OCI-LY7 (cell line): ENCODE results near the gene ARL6IP5. TPM values are rescaled to one million over a fixed set of nuclear protein-coding genes. Genes with fewer than 3 reads are reported as not detected.

ENCODE experiments used
- BruUV-seq: library from RNA; stranded (reverse); fragments of 400-500 nt; replicated peaks from 2 replicates; lab custom pipeline; 2021; lab: Mats Ljungman, UMichigan
- CTCF ChIA-PET: fragments of 300-600 bp; sonication (Branson Sonifier 250); formaldehyde crosslinking; loops from one replicate; lab custom pipeline; 2022; ENCODE audit warnings: antibody characterized with exemption; ENCODE audit not compliant: unreplicated experiment; lab: Charles Lee
- POLR2A ChIA-PET: fragments of 300-600 bp; sonication (Branson Sonifier 250); formaldehyde crosslinking; loops from one replicate; lab custom pipeline; 2022; ENCODE audit warnings: antibody characterized with exemption; lab: Charles Lee
- DNase-seq: peaks from one replicate; pipeline ENCODE4 v3.0.0-alpha.2; 2015; ENCODE audit warnings: low spot score
- H2AFZ ChIP-seq: fragments of 200-600 bp; sonication (generic), shearing (Covaris generic); 2 replicates; pipeline ENCODE4 v1.6.1; 2014; ENCODE audit warnings: mild to moderate bottlenecking, antibody characterized with exemption, low read length, moderate library complexity
- H3K27ac ChIP-seq: fragments of 200-600 bp; sonication (generic); 2 replicates; pipeline ENCODE4 v1.5.1; 2014; ENCODE audit warnings: mixed run types, low read depth, mild to moderate bottlenecking, moderate library complexity, low read length, inconsistent platforms; ENCODE audit not compliant: poor library complexity, severe bottlenecking
- H3K36me3 ChIP-seq: fragments of 200-600 bp; sonication (generic); 2 replicates; pipeline ENCODE4 v1.6.1; 2014; ENCODE audit warnings: mild to moderate bottlenecking, antibody characterized with exemption, low read length, moderate library complexity, mixed read lengths; ENCODE audit not compliant: insufficient read depth
- H3K4me1 ChIP-seq: fragments of 200-600 bp; sonication (generic); 2 replicates; pipeline ENCODE4 v1.5.1; 2014; ENCODE audit warnings: mild to moderate bottlenecking, low read length; ENCODE audit not compliant: insufficient read depth, poor library complexity, severe bottlenecking
- H3K4me2 ChIP-seq: fragments of 200-600 bp; sonication (generic); 2 replicates; pipeline ENCODE4 v1.6.1; 2014; ENCODE audit warnings: mild to moderate bottlenecking, low read length
- H3K4me3 ChIP-seq: fragments of 200-600 bp; sonication (generic); 2 replicates; pipeline ENCODE4 v1.5.1; 2014; ENCODE audit warnings: mild to moderate bottlenecking, low read depth, low read length; ENCODE audit not compliant: poor library complexity, severe bottlenecking
- H3K79me2 ChIP-seq: fragments of 200-600 bp; sonication (generic); 2 replicates; pipeline ENCODE4 v1.6.1; 2016; ENCODE audit warnings: low read depth, mild to moderate bottlenecking, low read length, moderate library complexity, mixed read lengths; ENCODE audit not compliant: insufficient read depth
- H3K9me2 ChIP-seq: fragments of 200-600 bp; sonication (generic); 2 replicates; pipeline ENCODE4 v1.6.1; 2016; ENCODE audit warnings: mild to moderate bottlenecking, low read length, mixed read lengths; ENCODE audit not compliant: insufficient read depth
- H3K9me3 ChIP-seq: fragments of 200-600 bp; sonication (generic); 2 replicates; pipeline ENCODE4 v1.6.1; 2014; ENCODE audit warnings: mild to moderate bottlenecking, mixed run types, low read length, mixed read lengths
- H4K20me1 ChIP-seq: fragments of 200-600 bp; sonication (generic); 2 replicates; pipeline ENCODE4 v1.6.1; 2014; ENCODE audit warnings: mild to moderate bottlenecking, antibody characterized with exemption, low read length, moderate library complexity, mixed read lengths; ENCODE audit not compliant: insufficient read depth
- EZH2phosphoT487 ChIP-seq: fragments of 200-600 bp; sonication (generic); IDR thresholded peaks from 2 replicates; pipeline ENCODE4 v1.6.1; 2018; ENCODE audit warnings: low read depth, borderline replicate concordance, mild to moderate bottlenecking, mixed run types, antibody characterized with exemption, low read length, moderate library complexity, mixed read lengths
- intact Hi-C: fragments of 100-400 bp; cut with micrococcal nuclease; formaldehyde crosslinking; loops from one replicate; pipeline ENCODE4 v1.10.0; 2022; ENCODE audit not compliant: unreplicated experiment
- total RNA-seq, 2 experiments: library from RNA; depleted of rRNA in 1 of 2; stranded (reverse); fragments of >200 nt in 1 of 2; shearing (Covaris generic) in 1 of 2; gene quantifications; 2 replicates each; pipeline ENCODE4 v1.2.3, GENCODE V29; 2014 to 2022
- TF ChIP-seq, protein P1 (sequence below): fragments of 200-600 bp; sonication (generic); conservative IDR thresholded peaks from 2 replicates; pipeline ENCODE4 v1.5.1; 2014; ENCODE audit warnings: mild to moderate bottlenecking, antibody characterized with exemption, low read length, moderate library complexity, mixed read lengths

Gene ARL6IP5
- total RNA-seq, 2 experiments from 2014 or later: 26.7 to 28.9 TPM

DNA sequence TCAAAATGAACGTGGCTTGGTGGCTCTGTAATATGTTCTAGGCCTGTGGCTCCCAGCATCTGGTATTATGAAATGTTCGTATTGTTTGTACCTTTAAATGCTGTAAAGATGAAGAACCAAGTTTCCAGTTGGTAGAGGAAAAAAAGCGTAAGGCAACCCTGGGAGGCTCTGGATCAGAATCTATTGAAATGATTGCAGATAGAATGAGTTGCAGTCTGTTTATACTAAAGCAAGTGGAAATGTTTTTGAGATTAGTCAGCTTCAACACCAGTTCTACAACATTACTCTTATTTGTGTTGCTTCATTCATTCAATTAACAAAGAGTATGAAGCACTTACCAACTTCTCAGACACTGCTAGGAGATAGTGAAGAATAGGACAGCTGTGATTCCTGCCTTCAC, 5.3 kb downstream of the ARL6IP5 start:
- peaks cover 50% of the 10 kb centered on the region for H3K4me1 ChIP-seq
- POLR2A ChIA-PET: no interaction called here
- CTCF ChIA-PET: interaction anchor here (0.6 kb wide), 1 partner anchor 31 kb away, joined by 3 read pairs; no protein-coding TSS in a partner anchor
- no peak overlapping the region for H2AFZ ChIP-seq
- H3K27ac ChIP-seq: no peak overlapping the region
- TF ChIP-seq, protein P1, sequence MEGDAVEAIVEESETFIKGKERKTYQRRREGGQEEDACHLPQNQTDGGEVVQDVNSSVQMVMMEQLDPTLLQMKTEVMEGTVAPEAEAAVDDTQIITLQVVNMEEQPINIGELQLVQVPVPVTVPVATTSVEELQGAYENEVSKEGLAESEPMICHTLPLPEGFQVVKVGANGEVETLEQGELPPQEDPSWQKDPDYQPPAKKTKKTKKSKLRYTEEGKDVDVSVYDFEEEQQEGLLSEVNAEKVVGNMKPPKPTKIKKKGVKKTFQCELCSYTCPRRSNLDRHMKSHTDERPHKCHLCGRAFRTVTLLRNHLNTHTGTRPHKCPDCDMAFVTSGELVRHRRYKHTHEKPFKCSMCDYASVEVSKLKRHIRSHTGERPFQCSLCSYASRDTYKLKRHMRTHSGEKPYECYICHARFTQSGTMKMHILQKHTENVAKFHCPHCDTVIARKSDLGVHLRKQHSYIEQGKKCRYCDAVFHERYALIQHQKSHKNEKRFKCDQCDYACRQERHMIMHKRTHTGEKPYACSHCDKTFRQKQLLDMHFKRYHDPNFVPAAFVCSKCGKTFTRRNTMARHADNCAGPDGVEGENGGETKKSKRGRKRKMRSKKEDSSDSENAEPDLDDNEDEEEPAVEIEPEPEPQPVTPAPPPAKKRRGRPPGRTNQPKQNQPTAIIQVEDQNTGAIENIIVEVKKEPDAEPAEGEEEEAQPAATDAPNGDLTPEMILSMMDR: no peak
- TF ChIP-seq EZH2phosphoT487: no peak
- H3K4me3 ChIP-seq: no peak overlapping the region
- no TSS peak for BruUV-seq
- peaks cover 36% of the 10 kb centered on the region; the same call in 1 of the 2 replicates for H3K79me2 ChIP-seq
- H3K9me3 ChIP-seq: no peaks in the 10 kb centered on the region
- H3K4me2 ChIP-seq: no peak overlapping the region
- 0 out of 2 replicates have a peak, but pooled peaks cover 5% of the 10 kb centered on the region for H3K36me3 ChIP-seq
- no peaks in the 10 kb centered on the region for H4K20me1 ChIP-seq
- no peaks in the 10 kb centered on the region for H3K9me2 ChIP-seq
- DNase-seq: no peak
- intact Hi-C loops: no loop called here

DNA sequence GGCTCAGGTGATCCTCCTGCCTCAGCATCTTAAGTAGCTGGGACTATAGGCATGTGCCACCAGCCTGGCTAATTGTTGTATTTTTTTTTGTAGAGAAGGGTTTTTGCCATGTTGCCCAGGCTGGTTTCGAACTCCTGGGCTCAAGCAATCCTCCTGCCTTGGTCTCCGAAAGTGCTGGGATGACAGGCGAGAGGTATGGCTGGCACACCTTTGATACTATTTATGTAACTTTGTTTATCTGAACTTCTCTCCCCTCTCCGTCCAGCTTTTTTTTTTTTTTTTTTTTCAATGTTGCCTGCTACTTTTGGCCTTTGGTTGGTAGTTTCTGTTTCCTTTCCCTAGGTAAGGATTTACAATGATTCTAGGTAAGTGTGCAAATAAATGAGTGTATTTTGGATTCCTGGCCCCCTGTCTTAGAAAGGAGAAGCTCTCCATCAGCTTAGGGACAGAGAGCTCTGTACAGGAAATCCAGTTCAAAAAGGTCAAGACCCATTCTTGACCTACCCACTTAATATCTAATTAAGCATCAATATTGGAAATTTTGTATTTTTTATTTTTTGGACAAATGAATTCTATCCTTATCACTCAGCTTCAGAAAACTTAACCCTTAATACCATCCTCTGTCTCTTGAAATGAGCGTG, 6.8 kb downstream of the ARL6IP5 start:
- Histone ChIP-seq H3K9me3 (no peaks in the 10 kb centered on the region), H3K27ac (peak overlapping the region; percentile 68), H3K79me2 (peaks cover 25% of the 10 kb centered on the region; the same call in 1 of the 2 replicates), H2AFZ (peak overlapping the region; percentile 53; the same call in 1 of the 2 replicates), H3K4me3 (peak overlapping the region; percentile 42), H3K4me2 (peak overlapping the region; percentile 76), H3K36me3 (0 out of 2 replicates have a peak, but pooled peaks cover 5% of the 10 kb centered on the region), H3K9me2 (no peaks in the 10 kb centered on the region), H3K4me1 (peaks cover 44% of the 10 kb centered on the region), H4K20me1 (no peaks in the 10 kb centered on the region)
- CTCF ChIA-PET: interaction anchor here (0.6 kb wide), 1 partner anchor 250 kb away, joined by 3 read pairs; no protein-coding TSS in a partner anchor
- intact Hi-C loops: no loop called here
- TF ChIP-seq, protein P1: no peak
- no peak for TF ChIP-seq EZH2phosphoT487
- BruUV-seq: no TSS peak
- DNase-seq: no peak
- POLR2A ChIA-PET: interaction anchor here (0.6 to 1.7 kb wide), 17 partner anchors 8 to 298 kb away, joined by 3 to 11 read pairs (median 3); no protein-coding TSS in a partner anchor
